H1 (cell line): ENCODE data around the gene SMTN. TPM values are rescaled to one million over a fixed set of nuclear protein-coding genes. Genes with fewer than 3 reads are reported as not detected.

Experiments used
- CTCF ChIA-PET: fragments of 300-600 bp; sonication (Branson Sonifier 250); formaldehyde crosslinking; loops from one replicate; lab custom pipeline; 2021; ENCODE audit not compliant: partially characterized antibody; lab: Charles Lee
- POLR2A ChIA-PET: fragments of 300-600 bp; sonication (Branson Sonifier 250); formaldehyde crosslinking; loops from one replicate; lab custom pipeline; 2021; ENCODE audit warnings: inconsistent platforms; ENCODE audit not compliant: partially characterized antibody; lab: Charles Lee
- DNase-seq, 2 experiments: peaks; one replicate each; pipeline versions ENCODE4 v3.0.0 to v3.0.0-alpha.2; 2010 to 2022; ENCODE audit warnings: low spot score in 2 of 2, low read depth in 1 of 2, mixed read lengths in 1 of 2
- FAIRE-seq: peaks from 2 replicates; lab custom pipeline; 2011; peaks lifted over from hg19 to GRCh38; lab: Jason Lieb, UNC
- H2AFZ ChIP-seq: 2 replicates; pipeline ENCODE4 v1.8.1; 2012; ENCODE audit warnings: low read length, inconsistent platforms
- H2AK5ac ChIP-seq: 2 replicates; pipeline ENCODE4 v1.6.1; 2013; ENCODE audit warnings: low read depth, low read length
- H2BK120ac ChIP-seq: replicated peaks from 2 replicates; pipeline ENCODE3; 2013; ENCODE audit warnings: low read depth, low read length, inconsistent platforms
- H2BK12ac ChIP-seq: 2 replicates; pipeline ENCODE4 v1.6.1; 2013; ENCODE audit warnings: low read depth, low read length
- H2BK15ac ChIP-seq: 2 replicates; pipeline ENCODE4 v1.6.1; 2013; ENCODE audit warnings: low read length
- H2BK20ac ChIP-seq: 2 replicates; pipeline ENCODE4 v1.6.1; 2013; ENCODE audit warnings: low read length
- H2BK5ac ChIP-seq: 2 replicates; pipeline ENCODE4 v1.6.1; 2013; ENCODE audit warnings: low read depth, low read length
- H3K14ac ChIP-seq: 2 replicates; pipeline ENCODE4 v1.6.1; 2013; ENCODE audit warnings: inconsistent platforms; ENCODE audit not compliant: insufficient read length
- H3K18ac ChIP-seq: 2 replicates; pipeline ENCODE4 v1.6.1; 2013; ENCODE audit warnings: low read length; ENCODE audit errors: extremely low read depth
- H3K23ac ChIP-seq: 2 replicates; pipeline ENCODE4 v1.6.1; 2013; ENCODE audit warnings: inconsistent platforms; ENCODE audit not compliant: insufficient read length
- H3K23me2 ChIP-seq: 2 replicates; pipeline ENCODE4 v1.6.1; 2013; ENCODE audit warnings: low read depth, low read length
- H3K27ac ChIP-seq: 2 replicates; pipeline ENCODE4 v1.6.1; 2011; ENCODE audit warnings: low read depth, low read length, inconsistent platforms
- H3K27me3 ChIP-seq, 4 experiments: replicated peaks in 1 of 4; 1 replicate in 1 of 4; 2 replicates in 3 of 4; pipeline versions ENCODE4 v1.6.1 to v1.8.1; 2011 to 2013; ENCODE audit warnings: low read length in 3 of 4, mild to moderate bottlenecking in 3 of 4, inconsistent platforms in 2 of 4, mixed read lengths in 2 of 4, moderate library complexity in 1 of 4; ENCODE audit not compliant: control insufficient read depth in 3 of 4, insufficient read depth in 3 of 4; ENCODE audit errors: extremely low read depth in 1 of 4
- H3K36me3 ChIP-seq, 4 experiments: 2 replicates each; pipeline versions ENCODE4 v1.6.1 to v1.8.1; 2011 to 2013; ENCODE audit warnings: mild to moderate bottlenecking in 4 of 4, low read length in 3 of 4, moderate library complexity in 2 of 4, control low read depth in 1 of 4, inconsistent platforms in 1 of 4; ENCODE audit not compliant: insufficient read depth in 4 of 4, control insufficient read depth in 2 of 4
- H3K4ac ChIP-seq: replicated peaks from 2 replicates; pipeline ENCODE3; 2013; ENCODE audit warnings: low read length, low read depth, mixed read lengths, inconsistent platforms; ENCODE audit not compliant: insufficient read length
- H3K4me1 ChIP-seq, 4 experiments: replicated peaks in 1 of 4; 1 replicate in 1 of 4; 2 replicates in 3 of 4; pipeline versions ENCODE4 v1.6.1 to v1.8.1; 2011 to 2013; ENCODE audit warnings: low read length in 3 of 4, inconsistent platforms in 2 of 4, mixed read lengths in 1 of 4; ENCODE audit not compliant: insufficient read depth in 4 of 4, control insufficient read depth in 3 of 4
- H3K4me2 ChIP-seq, 2 experiments: 2 replicates each; pipeline versions ENCODE4 v1.6.1 to v1.8.1; 2011 to 2013; ENCODE audit warnings: low read depth in 2 of 2, low read length in 2 of 2, control low read depth in 1 of 2, inconsistent platforms in 1 of 2, mild to moderate bottlenecking in 1 of 2; ENCODE audit not compliant: insufficient read depth in 1 of 2
- H3K4me3 ChIP-seq, 4 experiments: fragments of 200-600, 300-600 bp in 1 of 4; sonication (generic), shearing (Covaris generic), sonication (Bioruptor Twin) in 1 of 4; 2 replicates each; pipeline versions ENCODE4 v1.5.1 to v1.8.1; 2011 to 2016; ENCODE audit warnings: low read length in 4 of 4, low read depth in 3 of 4, control low read depth in 2 of 4, inconsistent platforms in 2 of 4, mild to moderate bottlenecking in 2 of 4, mixed read lengths in 1 of 4, moderate library complexity in 1 of 4; ENCODE audit not compliant: insufficient read depth in 2 of 4; ENCODE audit errors: extremely low read depth in 1 of 4
- H3K56ac ChIP-seq: replicated peaks from 2 replicates; pipeline ENCODE3; 2013; ENCODE audit warnings: low read depth, mild to moderate bottlenecking, mixed read lengths, low read length, inconsistent platforms; ENCODE audit not compliant: insufficient read length
- H3K79me1 ChIP-seq: 2 replicates; pipeline ENCODE4 v1.6.1; 2013; ENCODE audit warnings: low read depth, low read length, control low read depth
- H3K79me2 ChIP-seq, 2 experiments: 2 replicates each; pipeline versions ENCODE4 v1.6.1 to v1.8.1; 2012 to 2013; ENCODE audit warnings: low read length in 2 of 2, mild to moderate bottlenecking in 2 of 2, inconsistent platforms in 1 of 2; ENCODE audit not compliant: insufficient read depth in 2 of 2, control insufficient read depth in 1 of 2
- H3K9ac ChIP-seq, 4 experiments: replicated peaks in 1 of 4; 1 replicate in 1 of 4; 2 replicates in 3 of 4; pipeline versions ENCODE4 v1.6.1 to v1.8.1; 2011 to 2013; ENCODE audit warnings: low read depth in 3 of 4, low read length in 3 of 4, control low read depth in 2 of 4, mild to moderate bottlenecking in 2 of 4, moderate library complexity in 2 of 4, inconsistent platforms in 1 of 4; ENCODE audit errors: extremely low read depth in 1 of 4
- H3K9me3 ChIP-seq, 2 experiments: 2 replicates each; pipeline versions ENCODE4 v1.6.1 to v1.8.1; 2012 to 2013; ENCODE audit warnings: mild to moderate bottlenecking in 2 of 2, moderate library complexity in 2 of 2, control low read depth in 1 of 2, inconsistent platforms in 1 of 2, low read depth in 1 of 2, low read length in 1 of 2, mixed read lengths in 1 of 2; ENCODE audit not compliant: insufficient read depth in 2 of 2
- H4K20me1 ChIP-seq, 2 experiments: replicated peaks in 1 of 2; 2 replicates each; pipeline versions ENCODE3 to v1.8.1; 2011 to 2013; ENCODE audit warnings: inconsistent platforms in 2 of 2, low read length in 2 of 2, mild to moderate bottlenecking in 1 of 2; ENCODE audit not compliant: insufficient read depth in 2 of 2, control insufficient read depth in 1 of 2
- H4K5ac ChIP-seq: 2 replicates; pipeline ENCODE4 v1.6.1; 2013; ENCODE audit warnings: low read length, low read depth, mixed read lengths, inconsistent platforms; ENCODE audit not compliant: insufficient read length
- H4K8ac ChIP-seq: 2 replicates; pipeline ENCODE4 v1.8.0; 2013; ENCODE audit warnings: mild to moderate bottlenecking, moderate library complexity, low read length, inconsistent platforms; ENCODE audit not compliant: insufficient read depth; ENCODE audit errors: extremely low read depth
- H4K91ac ChIP-seq: replicated peaks from 2 replicates; pipeline ENCODE3; 2013; ENCODE audit warnings: low read length, mixed read lengths, inconsistent platforms; ENCODE audit not compliant: insufficient read length
- NANOG ChIP-seq: IDR thresholded peaks from 2 replicates; pipeline ENCODE4 v1.6.1; 2011; ENCODE audit warnings: low read length, low read depth, mild to moderate bottlenecking, inconsistent platforms; ENCODE audit not compliant: insufficient read depth, poor library complexity, severe bottlenecking
- WGBS, 2 experiments: shearing (Covaris generic) in 1 of 2; methylation state at CpG; one replicate each; pipeline versions ENCODE4 v1.1.6 to v1.1.7; 2013 to 2015; ENCODE audit warnings: low lambda C conversion rate in 2 of 2, mixed read lengths in 2 of 2, inconsistent platforms in 1 of 2, low coverage in 1 of 2, missing lambda C conversion rate in 1 of 2; ENCODE audit not compliant: insufficient replicate concordance in 2 of 2, insufficient coverage in 1 of 2, insufficient read length in 1 of 2; ENCODE audit errors: extremely low coverage in 1 of 2, missing lambda C conversion rate in 1 of 2; 5-methylcytosine and 5-hydroxymethylcytosine counted together
- polyA plus RNA-seq, 7 experiments: library from polyadenylated mRNA; depleted of rRNA in 3 of 7; stranded (reverse) in 5 of 7; unstranded in 2 of 7; fragments of >200 nt in 5 of 7; fragments of 200-250 nt in 2 of 7; gene quantifications; 1 replicate in 5 of 7; 2 replicates in 1 of 7; 4 replicates in 1 of 7; pipeline versions ENCODE4 v1.2.1 to v1.2.3, GENCODE V29; 2011 to 2013; ENCODE audit warnings: missing spikeins in 2 of 7, mixed read lengths in 2 of 7
- total RNA-seq: library from RNA; stranded (reverse); fragmentation: NEBNext Ultra II Directional; extraction: Animal tissue kit (Norgen Biotek cat#: 25700); gene quantifications from 2 replicates; pipeline ENCODE4 v1.2.1, GENCODE V29; 2021

SMTN gene
- total and polyA plus RNA-seq, 2 of the 8 experiments (the other 6 are each of a cell fraction or from before 2014, with no cell fraction given): 12.3 to 20.8 TPM

DNA sequence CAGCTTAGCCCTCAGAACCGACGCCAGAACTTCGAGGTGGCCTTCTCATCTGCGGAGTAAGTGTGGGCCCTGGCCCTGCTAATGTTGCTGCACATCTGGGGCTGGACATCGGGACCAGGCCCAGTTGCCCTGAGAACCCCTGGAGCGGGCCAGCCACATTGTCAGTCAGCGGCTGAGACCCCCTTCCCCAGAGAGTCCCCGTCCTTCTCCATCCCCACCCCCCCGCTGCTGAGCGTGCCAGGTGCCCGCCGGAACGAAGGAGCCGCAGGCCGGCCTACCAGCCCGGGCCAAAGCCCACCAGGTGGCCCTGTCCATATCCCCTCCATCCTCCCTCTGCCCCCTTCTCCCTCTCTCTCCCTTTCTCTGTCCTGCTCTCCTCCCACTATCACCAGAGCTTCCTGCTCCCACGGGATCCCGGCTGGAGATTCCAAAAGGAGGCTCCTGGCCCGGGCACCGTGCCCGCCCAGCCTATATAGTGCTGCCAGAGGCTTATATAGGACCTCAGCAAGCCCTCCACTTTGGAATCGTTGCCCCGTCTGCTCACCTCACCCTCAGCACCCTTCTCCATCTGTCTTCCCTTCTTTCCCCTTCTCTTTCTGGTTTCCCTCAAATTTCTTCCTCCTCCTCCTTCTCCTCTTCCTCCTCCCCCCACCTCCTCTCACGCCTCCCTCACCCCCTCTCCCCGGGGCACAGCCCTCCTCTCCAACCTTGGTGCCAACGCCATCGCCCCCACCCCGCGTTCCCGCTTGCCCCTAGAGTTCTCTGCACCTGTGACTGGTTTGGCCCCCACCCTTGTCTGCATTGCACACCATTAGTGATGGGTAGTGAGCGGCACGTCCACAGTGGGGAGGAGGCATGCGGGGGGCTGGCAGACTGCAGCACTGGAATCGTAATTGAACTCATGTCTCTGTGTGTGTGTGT, 19.0 kb downstream of the SMTN start:
- Histone ChIP-seq H4K8ac (no peak overlapping the region; the same call in 1 of the 2 replicates), H3K79me1 (no peaks in the 10 kb centered on the region), H2BK120ac (no peak overlapping the region), H3K14ac (no peak overlapping the region), H3K23ac (no peak overlapping the region), H2BK20ac (no peak overlapping the region), H3K27ac (no peak overlapping the region), H3K4me2 (no peak overlapping the region), H2BK12ac (no peak overlapping the region), H3K27me3 (peaks cover 0 to under 1% (median under 1%) of the 10 kb centered on the region in 4 experiments; a peak in 5 of 7 replicates), H2AFZ (no peak overlapping the region), H2BK5ac (no peak overlapping the region), H4K20me1 (no peaks in the 10 kb centered on the region), H3K4me1 (peaks cover 5 to 20% (median 15%) of the 10 kb centered on the region in 4 experiments), H4K5ac (no peak overlapping the region), H3K4ac (no peak overlapping the region), H3K36me3 (no peaks in the 10 kb centered on the region), H2BK15ac (no peak overlapping the region), H3K4me3 (no peak overlapping the region), H3K56ac (no peak overlapping the region), H3K23me2 (peaks cover 5% of the 10 kb centered on the region; the same call in 1 of the 2 replicates), H3K18ac (no peak overlapping the region), H3K9ac (no peak overlapping the region), H3K79me2 (no peaks in the 10 kb centered on the region), H3K9me3 (no peaks in the 10 kb centered on the region), H4K91ac (no peak overlapping the region), H2AK5ac (no peak overlapping the region)
- FAIRE-seq (no peak), DNase-seq (no peak)
- ChIA-PET CTCF (interaction anchor here (1.2 to 16.8 kb wide), 5 partner anchors 8 to 81 kb away, joined by 3 to 207 read pairs (median 4); partner anchors contain the start of genes SELENOM and SMTN), POLR2A (interaction anchor here (1.4 to 1.8 kb wide), 3 partner anchors 15 to 131 kb away, joined by 3 to 23 read pairs (median 3); partner anchors contain the start of genes MORC2 and TUG1)
- WGBS, 2 experiments: 92% methylated on average over 30 of the region's 34 CpGs; no CpG with 5 or more reads in 1 of the 2 experiments
- TF ChIP-seq NANOG: no peak
